ENCODE results near the gene STAC3. TPM values are rescaled to one million over a fixed set of nuclear protein-coding genes. Genes with fewer than 3 reads are reported as not detected.
A peak's percentile ranks its signal among the peaks of the same experiment; 100 is the strongest.

STAC3 gene
- polyA plus RNA-seq, 6 donors from 2014 or later: 0.32 to 0.43 (median 0.38) TPM; not detected in 2

- no peak for DNase-seq
- H3K4me3 Mint-ChIP-seq: peak overlapping the region in 4 of 8 donors; percentile 4 to 78 (median 24)
- H3K27ac Mint-ChIP-seq: peak overlapping the region in 3 of 6 donors; percentile 6 to 31 (median 26)
- peaks cover 0 to 5% (median 0%) of the 10 kb centered on the region in 7 donors for H3K9me3 Mint-ChIP-seq
- ATAC-seq (ENCODE audit: low read depth in 2 of 2): no peak
- peaks cover 44 to 84% (median 84%) of the 10 kb centered on the region in 3 donors for H3K27me3 Mint-ChIP-seq
- peaks cover 67 to 90% (median 72%) of the 10 kb centered on the region in 3 donors for H3K4me1 Mint-ChIP-seq
- peaks cover 0 to 17% of the 10 kb centered on the region in 2 donors for H3K36me3 Mint-ChIP-seq
These were observed 29.6 kb downstream of the STAC3 start for GRCh38 chr12:57221169-57221917.

- Mint-ChIP-seq H3K27me3 (peaks cover 45 to 83% (median 81%) of the 10 kb centered on the region in 3 donors), H3K4me1 (peaks cover 64 to 88% (median 70%) of the 10 kb centered on the region in 3 donors), H3K9me3 (peaks cover 0 to 5% (median 0%) of the 10 kb centered on the region in 7 donors), H3K27ac (peak overlapping the region in 1 of 6 donors; percentile 32), H3K36me3 (peaks cover 0 to 17% of the 10 kb centered on the region in 2 donors), H3K4me3 (peak overlapping the region in 5 of 8 donors; percentile 7 to 74 (median 26))
- ATAC-seq (ENCODE audit: low read depth in 2 of 2) (no peak), DNase-seq (no peak)
These were observed 30.2 kb downstream of the STAC3 start for GRCh38 chr12:57220770-57221168.

- Mint-ChIP-seq H3K4me1 (peaks cover 66 to 88% (median 71%) of the 10 kb centered on the region in 3 donors), H3K27me3 (peaks cover 45 to 83% (median 77%) of the 10 kb centered on the region in 3 donors), H3K36me3 (peaks cover 0 to 17% of the 10 kb centered on the region in 2 donors), H3K9me3 (peaks cover 0 to under 1% (median 0%) of the 10 kb centered on the region in 7 donors), H3K27ac (peak overlapping the region in 1 of 6 donors; percentile 19), H3K4me3 (peak overlapping the region in 6 of 8 donors; percentile 25 to 69 (median 40))
- ATAC-seq (ENCODE audit: low read depth in 2 of 2): no peak
- DNase-seq: no peak
These were observed 30.8 kb downstream of the STAC3 start for GRCh38 chr12:57219993-57220754.

GRCh38 chr12:57219205-57219992 lies 31.6 kb downstream of the STAC3 start:
- no peak for ATAC-seq (ENCODE audit: low read depth in 2 of 2)
- Mint-ChIP-seq H3K4me1 (peaks cover 73 to 88% (median 76%) of the 10 kb centered on the region in 3 donors), H3K27ac (peak overlapping the region in 2 of 6 donors; percentile 8 to 30), H3K4me3 (peak overlapping the region; percentile 25 to 83 (median 56)), H3K27me3 (peaks cover 52 to 87% (median 78%) of the 10 kb centered on the region in 3 donors), H3K9me3 (no peaks in the 10 kb centered on the region), H3K36me3 (peaks cover 0 to 17% of the 10 kb centered on the region in 2 donors)
- DNase-seq: no peak

- Mint-ChIP-seq H3K4me1 (peaks cover 79 to 88% (median 79%) of the 10 kb centered on the region in 3 donors), H3K4me3 (peak overlapping the region in 7 of 8 donors; percentile 54 to 94 (median 82)), H3K27ac (peak overlapping the region in 1 of 6 donors; percentile 75), H3K36me3 (peaks cover 0 to 17% of the 10 kb centered on the region in 2 donors), H3K27me3 (peaks cover 52 to 84% (median 78%) of the 10 kb centered on the region in 3 donors), H3K9me3 (no peaks in the 10 kb centered on the region)
- DNase-seq (no peak), ATAC-seq (ENCODE audit: low read depth in 2 of 2) (no peak)
These were observed 32.7 kb downstream of the STAC3 start for GRCh38 chr12:57218030-57218853.

GRCh38 chr12:57216921-57217879 lies 33.8 kb downstream of the STAC3 start:
- H3K4me3 Mint-ChIP-seq: peak overlapping the region; percentile 70 to 94 (median 82)
- DNase-seq: peak; percentile 35
- H3K27me3 Mint-ChIP-seq: peaks cover 45 to 79% (median 75%) of the 10 kb centered on the region in 3 donors
- peaks cover 0 to 17% of the 10 kb centered on the region in 2 donors for H3K36me3 Mint-ChIP-seq
- peaks cover 73 to 84% (median 75%) of the 10 kb centered on the region in 3 donors for H3K4me1 Mint-ChIP-seq
- peak overlapping the region in 5 of 6 donors; percentile 26 to 93 (median 75) for H3K27ac Mint-ChIP-seq
- ATAC-seq (ENCODE audit: low read depth in 2 of 2): peak; percentile 6 to 13
- no peaks in the 10 kb centered on the region for H3K9me3 Mint-ChIP-seq

GRCh38 chr12:57216014-57216911 lies 34.7 kb downstream of the STAC3 start, which contains the start of gene NXPH4:
Gene NXPH4 (plus strand): TSS chr12:57216794. CDS start chr12:57216970, 176 bp downstream.
- H3K4me3 Mint-ChIP-seq: peak within 1 kb of the TSS; percentile 70 to 94 (median 85)
- H3K9me3 Mint-ChIP-seq: no peaks in the 10 kb centered on the region
- peak within 1 kb of the TSS; percentile 84 to 97 (median 94) for H3K27ac Mint-ChIP-seq
- H3K36me3 Mint-ChIP-seq: peaks cover 0 to 8% of the 10 kb centered on the region in 2 donors
- peak; percentile 55 to 61 for ATAC-seq (ENCODE audit: low read depth in 2 of 2)
- peaks cover 64 to 74% (median 68%) of the 10 kb centered on the region in 3 donors for H3K4me1 Mint-ChIP-seq
- DNase-seq: peak; percentile 71
- peaks cover 38 to 70% (median 66%) of the 10 kb centered on the region in 3 donors for H3K27me3 Mint-ChIP-seq

- H3K27me3 Mint-ChIP-seq: peaks cover 33 to 64% (median 60%) of the 10 kb centered on the region in 3 donors
- peak overlapping the region; percentile 54 to 93 (median 82) for H3K4me3 Mint-ChIP-seq
- ATAC-seq (ENCODE audit: low read depth in 2 of 2) (peak; percentile 51 to 56), DNase-seq (peak; percentile 58)
- H3K4me1 Mint-ChIP-seq: peaks cover 57 to 68% (median 62%) of the 10 kb centered on the region in 3 donors
- peaks cover 0 to 2% of the 10 kb centered on the region in 2 donors for H3K36me3 Mint-ChIP-seq
- no peaks in the 10 kb centered on the region for H3K9me3 Mint-ChIP-seq
- peak overlapping the region; percentile 84 to 97 (median 94) for H3K27ac Mint-ChIP-seq
These were observed 35.3 kb downstream of the STAC3 start for GRCh38 chr12:57215668-57216013.

GRCh38 chr12:57215065-57215464 lies 35.9 kb downstream of the STAC3 start:
- H3K27ac Mint-ChIP-seq: peak overlapping the region; percentile 90 to 97 (median 94)
- DNase-seq: no peak
- no peaks in the 10 kb centered on the region for H3K36me3 Mint-ChIP-seq

GRCh38 chr12:57214398-57214781 lies 36.6 kb downstream of the STAC3 start:
- peaks cover 51 to 59% (median 54%) of the 10 kb centered on the region in 3 donors for H3K4me1 Mint-ChIP-seq
- no peaks in the 10 kb centered on the region for H3K36me3 Mint-ChIP-seq
- DNase-seq: peak; percentile 71
- peak overlapping the region in 4 of 6 donors; percentile 61 to 92 (median 89) for H3K27ac Mint-ChIP-seq
- peaks cover 25 to 51% (median 49%) of the 10 kb centered on the region in 3 donors for H3K27me3 Mint-ChIP-seq
- peak; percentile 29 to 44 for ATAC-seq (ENCODE audit: low read depth in 2 of 2)
- no peaks in the 10 kb centered on the region for H3K9me3 Mint-ChIP-seq
- peak overlapping the region; percentile 54 to 88 (median 78) for H3K4me3 Mint-ChIP-seq

More at GRCh38 chr12:57215065-57215464, 35.9 kb downstream of the STAC3 start:
- H3K9me3 Mint-ChIP-seq: no peaks in the 10 kb centered on the region
- peaks cover 55 to 65% (median 59%) of the 10 kb centered on the region in 3 donors for H3K4me1 Mint-ChIP-seq
- peak overlapping the region in 7 of 8 donors; percentile 54 to 93 (median 81) for H3K4me3 Mint-ChIP-seq
- no peak for ATAC-seq (ENCODE audit: low read depth in 2 of 2)
- H3K27me3 Mint-ChIP-seq: peaks cover 31 to 58% (median 56%) of the 10 kb centered on the region in 3 donors
